Measurements from ENCODE around the gene LPIN2.
"Not testable (repeated sequence)": the region's sequence is repeated elsewhere in the genome, so short reads cannot be mapped to it uniquely, and the experiment has no call there.

Gene LPIN2

GRCh38 chr18:3013024-3013804 is at the start of gene LPIN2:
LPIN2 (minus strand) TSS chr18:3013144; CDS start chr18:2960840, 52,304 bp downstream.
- peak; percentile 97 for DNase-seq

DNA sequence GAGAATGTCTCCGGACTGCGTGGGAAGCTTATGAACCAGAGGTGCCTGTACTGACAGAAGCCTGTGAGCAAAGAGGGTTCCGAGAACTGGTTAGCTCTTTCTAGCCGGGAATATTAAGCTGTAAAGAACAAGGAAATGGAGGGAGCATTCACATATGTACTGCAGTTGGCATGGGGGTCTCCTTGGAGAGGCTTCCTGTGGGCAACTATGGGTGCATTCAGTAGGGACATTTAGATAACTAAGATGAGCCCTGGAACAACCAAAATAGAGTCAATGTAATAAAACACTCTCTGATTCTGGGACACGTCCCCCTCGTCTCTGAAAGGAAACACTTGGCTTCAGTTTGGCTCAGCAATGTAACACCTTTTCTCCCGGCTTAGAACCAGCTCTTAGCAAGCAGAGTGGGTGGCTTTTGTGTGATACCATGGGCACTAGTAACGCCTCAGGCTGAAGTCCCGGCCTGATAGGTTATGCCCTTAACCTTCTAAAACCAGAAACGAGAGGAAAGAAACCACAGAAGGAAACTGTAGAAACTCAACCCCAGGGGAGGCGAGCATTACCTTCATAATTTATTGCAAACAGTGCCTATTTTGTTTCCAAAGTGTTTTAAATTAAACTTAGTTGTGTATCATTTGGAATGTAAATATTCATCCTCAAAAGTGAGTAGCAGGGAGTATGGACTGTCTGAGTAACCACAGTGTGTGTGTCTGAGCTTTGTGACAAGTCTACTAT is 48.8 kb upstream of the LPIN2 start:
- DNase-seq: no peak

DNA sequence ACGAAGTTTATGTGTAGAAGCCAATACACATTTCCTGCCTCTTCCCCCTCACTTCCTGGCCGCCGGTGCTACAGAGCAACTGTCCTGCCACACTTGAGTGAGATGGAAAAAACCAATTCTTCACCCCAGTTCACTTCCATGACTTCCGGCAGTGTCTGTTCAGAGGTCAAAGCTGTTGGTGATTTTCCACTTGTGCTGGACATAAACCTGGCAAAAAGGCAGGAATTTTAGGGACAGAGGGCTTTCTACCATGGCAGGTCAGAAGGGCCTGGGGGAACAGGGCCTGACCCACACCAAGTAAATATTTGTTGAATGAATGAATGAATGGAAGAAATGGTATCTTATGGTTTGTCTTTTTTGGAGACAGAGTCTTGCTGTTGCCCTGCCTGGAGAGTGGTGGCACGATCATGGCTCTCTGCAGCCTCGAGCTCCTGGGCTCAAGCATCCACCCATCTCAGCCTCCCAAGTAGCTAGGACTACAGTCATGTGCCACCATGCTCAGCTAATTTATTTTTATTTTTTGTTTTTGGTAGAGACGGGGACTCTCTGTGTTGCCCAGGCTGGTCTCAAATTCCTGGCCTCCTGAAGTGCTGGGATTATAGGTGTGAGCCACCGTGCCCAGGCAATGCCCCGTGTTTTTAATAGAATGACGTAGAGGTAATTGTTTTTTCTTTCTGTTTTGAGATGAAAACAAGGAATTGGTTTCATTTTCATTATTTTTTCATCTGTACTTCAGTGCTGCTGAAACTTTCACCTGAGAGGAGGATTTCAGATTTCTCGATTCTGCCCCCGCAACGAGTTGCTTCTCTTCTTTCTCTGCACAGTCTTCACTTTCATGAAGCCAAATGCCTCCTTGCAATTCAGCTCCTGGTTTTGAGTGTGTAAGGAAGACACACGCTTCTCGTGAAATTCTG is 48.0 kb upstream of the LPIN2 start:
- DNase-seq: no peak

- DNase-seq: no peak
These were observed 46.3 kb upstream of the LPIN2 start for GRCh38 chr18:3059272-3059671.

GRCh38 chr18:3058328-3059191 is 45.6 kb upstream of the LPIN2 start:
- DNase-seq: no peak

- DNase-seq: no peak
These were observed 44.6 kb upstream of the LPIN2 start for GRCh38 chr18:3057526-3057925.

DNA sequence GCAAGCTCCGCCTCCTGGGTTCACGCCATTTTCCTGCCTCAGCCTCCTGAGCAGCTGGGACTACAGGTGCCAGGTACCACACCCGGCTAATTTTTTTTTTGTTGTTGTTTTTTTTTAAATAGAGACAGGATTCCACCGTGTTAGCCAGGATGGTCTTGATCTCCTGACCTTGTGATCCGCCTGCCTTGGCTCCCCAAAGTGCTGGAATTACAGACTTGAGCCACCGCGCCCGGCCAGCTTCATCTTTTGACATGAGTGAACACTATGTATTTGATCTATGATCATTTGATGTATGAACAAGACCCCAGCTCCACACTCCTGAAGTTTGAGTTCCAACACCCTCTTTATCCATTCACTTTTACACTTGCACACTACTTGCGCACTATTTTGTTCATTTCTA is 43.4 kb upstream of the LPIN2 start:
- no peak for DNase-seq

- no peak for DNase-seq
These were observed 42.9 kb upstream of the LPIN2 start for GRCh38 chr18:3055816-3056215.

GRCh38 chr18:3055186-3055728 is 42.3 kb upstream of the LPIN2 start:
- DNase-seq: no peak

DNA sequence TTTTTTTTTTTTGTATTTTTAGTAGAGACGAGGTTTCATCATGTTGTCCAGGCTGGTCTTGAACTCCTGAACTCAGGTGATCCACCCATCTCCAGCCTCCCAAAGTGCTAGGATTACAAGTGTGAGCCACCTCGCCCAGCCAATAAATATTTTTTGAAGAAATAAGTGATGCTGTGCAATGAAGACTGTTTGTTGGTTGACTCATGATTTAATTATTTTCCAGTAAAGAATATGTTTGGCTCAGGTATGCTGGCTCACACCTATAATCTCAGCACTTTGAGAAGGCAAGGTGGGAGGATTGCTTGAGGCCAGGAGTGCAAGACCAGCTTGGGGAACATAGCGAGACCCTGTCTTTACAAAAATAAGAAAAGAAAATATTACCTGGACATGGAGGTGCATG is 41.8 kb upstream of the LPIN2 start:
- DNase-seq: no peak

GRCh38 chr18:3054214-3054613 is 41.3 kb upstream of the LPIN2 start:
- no peak for DNase-seq

DNA sequence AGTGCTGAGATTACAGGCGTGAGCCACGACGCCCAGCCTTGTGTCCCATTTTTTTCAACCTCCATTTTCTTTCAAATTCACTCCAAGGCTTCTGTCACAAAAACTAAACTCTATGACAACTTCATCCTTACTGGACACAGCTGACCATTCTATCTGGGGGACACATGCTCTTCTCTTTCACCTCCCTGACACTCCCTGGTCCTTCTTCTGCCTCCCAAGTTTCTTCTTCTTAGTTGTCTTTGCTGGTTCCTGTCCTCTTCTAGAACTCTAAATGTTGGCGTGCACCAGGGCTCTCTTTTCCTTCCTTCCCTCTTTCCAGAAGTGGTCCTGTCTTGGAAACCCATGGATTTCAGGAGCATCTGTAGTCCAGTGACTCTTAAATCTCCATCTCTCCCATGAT is 40.1 kb upstream of the LPIN2 start:
- no peak for DNase-seq

DNA sequence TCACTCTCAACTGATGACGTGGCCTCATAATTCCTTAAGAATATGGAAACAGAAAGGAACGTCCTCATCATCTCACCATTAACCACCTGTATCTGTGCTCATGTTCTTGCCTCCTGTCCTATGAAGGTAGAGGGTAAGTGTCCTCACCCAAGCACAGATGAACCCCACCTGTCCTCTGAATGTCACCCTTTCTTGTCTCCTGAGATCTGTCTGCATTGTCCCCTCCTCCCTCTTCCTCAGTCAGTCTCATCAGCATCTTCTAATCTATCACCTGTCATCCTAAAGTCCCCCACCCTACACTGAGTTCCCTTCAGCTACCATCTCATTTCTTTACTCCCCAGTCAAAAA is 39.4 kb upstream of the LPIN2 start:
- no peak for DNase-seq

DNA sequence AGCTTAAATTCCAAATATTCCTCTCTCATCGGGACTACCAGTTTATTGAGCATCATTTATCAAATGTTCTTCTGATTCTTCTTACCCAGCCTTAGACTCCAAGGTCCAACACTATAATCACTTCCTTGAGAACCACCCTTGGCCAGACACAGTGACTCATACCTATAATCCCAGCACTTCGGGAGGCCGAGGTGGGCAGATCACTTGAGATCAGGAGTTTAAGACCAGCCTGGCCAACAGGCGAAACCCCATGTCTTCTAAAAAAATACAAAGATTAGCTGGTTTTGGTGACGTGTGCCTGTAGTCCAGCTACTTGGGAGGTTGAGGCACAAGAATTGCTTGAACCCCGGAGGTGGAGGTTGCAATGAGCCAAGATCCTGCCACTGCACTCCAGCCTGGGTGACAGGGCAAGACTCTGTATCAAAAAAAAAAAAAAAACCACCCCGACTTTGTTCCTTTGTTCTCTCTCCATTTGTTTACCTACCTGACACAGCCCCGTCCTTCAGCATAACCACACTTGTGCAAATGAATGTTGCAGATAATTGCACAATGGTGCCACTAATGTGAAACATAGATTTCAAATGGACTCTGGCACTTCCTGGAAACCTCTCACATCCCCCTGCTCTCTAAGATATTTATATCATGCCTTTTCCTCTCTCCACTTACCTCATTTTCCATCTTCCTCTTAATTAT is 38.9 kb upstream of the LPIN2 start:
- DNase-seq: peak; percentile 46

GRCh38 chr18:3049897-3050454 is 37.0 kb upstream of the LPIN2 start:
- DNase-seq: not testable (repeated sequence)

DNA sequence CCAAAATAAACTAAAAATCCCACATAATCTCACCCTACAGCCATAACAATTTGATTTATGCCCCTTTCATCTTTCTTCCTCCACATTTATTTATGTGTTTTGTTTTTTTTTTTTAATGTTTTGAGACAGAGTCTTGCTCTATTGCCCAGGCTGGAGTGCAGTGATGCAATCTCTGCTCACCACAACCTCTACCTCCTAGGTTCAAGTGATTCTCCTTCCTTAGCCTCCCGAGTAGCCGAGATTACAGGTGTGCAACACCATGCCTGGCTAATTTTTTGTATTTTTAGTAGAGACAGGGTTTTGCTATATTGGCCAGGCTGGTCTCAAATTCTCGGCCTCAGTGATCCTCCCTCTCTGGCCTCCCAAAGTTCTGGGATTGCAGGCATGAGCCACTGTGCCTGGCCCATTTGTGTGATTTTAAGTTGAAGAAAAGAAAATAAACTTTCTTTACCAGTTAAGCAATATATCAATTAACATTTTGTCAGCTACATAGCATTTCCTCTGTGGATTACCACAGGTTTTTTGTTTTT is 35.9 kb upstream of the LPIN2 start:
- DNase-seq: no peak

DNA sequence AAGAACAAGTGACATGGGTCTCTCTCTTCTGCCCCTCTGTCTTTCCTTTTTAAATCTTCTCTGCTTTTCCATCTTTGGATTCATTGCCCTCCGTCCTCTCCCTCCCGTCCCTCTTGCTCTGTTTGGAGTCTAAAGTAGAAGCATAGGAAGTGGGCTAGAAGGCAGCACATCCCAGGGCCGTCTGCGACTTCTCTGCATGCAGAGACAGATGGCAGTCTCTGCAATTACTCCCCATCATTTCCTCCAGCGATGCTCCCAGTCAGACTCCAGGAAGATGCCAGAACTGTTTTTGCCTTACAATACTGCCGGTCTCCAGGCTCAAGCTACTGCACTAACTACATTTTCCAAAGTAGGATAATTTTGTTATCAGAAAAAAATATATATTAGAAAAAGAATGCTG is 35.2 kb upstream of the LPIN2 start:
- no peak for DNase-seq

DNA sequence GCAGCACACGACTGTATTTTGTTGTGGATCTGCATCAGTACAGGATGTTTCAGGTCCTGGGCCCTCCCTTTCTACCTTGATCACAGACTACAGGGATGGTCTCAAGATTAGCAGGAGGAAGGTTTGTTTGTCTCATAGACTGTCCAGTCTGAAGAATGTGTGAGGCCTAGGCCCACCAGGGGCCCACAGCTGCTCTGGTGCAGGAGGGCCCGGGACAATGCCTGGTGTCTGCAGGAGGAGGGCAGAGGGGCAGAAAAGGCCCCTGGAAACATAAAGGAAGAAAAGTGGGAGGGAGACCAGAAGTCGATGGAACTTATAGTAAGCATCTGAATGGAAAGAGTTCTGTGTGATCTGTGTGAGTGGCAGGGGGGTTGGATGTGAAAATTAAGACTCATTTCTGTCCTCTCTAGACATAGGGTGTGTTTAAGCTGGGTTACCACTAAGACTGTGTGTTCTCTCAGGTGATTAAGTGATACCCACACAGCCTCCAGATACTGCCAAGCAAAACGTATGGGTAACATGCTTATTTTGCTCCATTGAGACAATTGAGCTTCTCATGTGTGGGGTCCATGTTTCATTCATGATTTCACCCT is 33.4 kb upstream of the LPIN2 start:
- no peak for DNase-seq

DNA sequence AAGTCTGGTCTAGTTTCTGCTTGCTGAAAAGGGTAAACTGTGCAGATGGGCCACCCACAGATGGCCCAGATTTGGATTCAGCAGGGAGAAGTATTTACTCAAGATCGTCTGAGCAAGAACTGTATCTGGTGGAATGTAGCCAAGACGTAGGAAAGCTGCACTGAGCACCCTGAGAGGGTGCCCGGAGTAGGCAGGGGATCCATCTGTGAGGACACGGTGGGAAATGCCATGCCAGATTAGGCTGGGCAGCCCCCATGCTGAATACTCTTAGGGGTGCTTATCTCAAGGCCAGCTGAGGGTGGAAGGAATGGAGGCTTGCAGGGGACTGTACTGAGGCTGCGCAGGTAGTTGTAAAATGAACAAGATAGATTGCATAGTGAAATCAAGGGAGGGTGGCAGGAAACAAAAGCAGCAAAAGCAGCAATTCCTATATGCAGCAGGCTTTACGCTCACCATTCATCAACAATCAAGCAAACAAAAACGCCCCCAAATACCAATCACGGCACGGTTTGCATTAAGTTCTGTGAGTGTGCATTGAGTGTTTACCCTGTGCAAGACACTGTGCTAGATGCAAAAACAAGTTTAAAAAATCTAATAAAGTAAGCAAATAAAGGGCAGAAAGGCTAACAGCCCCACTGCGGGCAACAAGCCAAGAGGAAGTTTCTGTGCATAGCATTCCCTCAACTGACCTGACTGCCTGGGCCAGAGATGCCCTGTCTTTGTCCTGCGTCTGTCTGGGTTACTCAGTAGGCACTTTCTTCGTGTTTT is 32.2 kb upstream of the LPIN2 start:
- DNase-seq: peak; percentile 44

DNA sequence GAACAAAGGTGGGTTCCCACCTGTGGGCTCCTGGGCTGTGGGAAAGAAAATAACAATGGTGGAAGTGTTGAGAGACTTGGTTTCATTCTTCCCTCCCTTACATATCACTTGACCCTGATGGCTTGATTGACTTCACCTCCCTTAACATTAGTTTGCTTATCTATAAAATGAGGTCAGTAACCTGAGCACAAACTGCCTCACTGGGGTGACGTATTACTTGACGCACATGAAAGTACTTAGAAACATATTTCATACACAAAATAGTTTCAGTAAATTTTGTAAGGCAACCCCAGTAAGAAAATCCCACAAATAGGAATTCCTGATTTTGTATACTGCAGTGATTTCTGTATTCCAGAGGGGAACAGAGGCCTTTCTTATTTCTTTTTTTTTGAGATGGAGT is 29.4 kb upstream of the LPIN2 start:
- DNase-seq: no peak

All from NCI-H345 (cell line).